GM23338 (cell line): Measurements from ENCODE around the gene IRF8. TPM values are rescaled to one million over a fixed set of nuclear protein-coding genes. Genes with fewer than 3 reads are reported as not detected.

Source experiments
- ATAC-seq: fragments of 200-7000 bp; cut with Tn5 transposase; 3 replicates; pipeline ENCODE4 v1.9.1; 2020
- DNase-seq: peaks from one replicate; pipeline ENCODE4 v3.0.0-alpha.2; 2015; ENCODE audit warnings: low spot score
- H2AFZ ChIP-seq: fragments of 200-600 bp; sonication (generic); 2 replicates; pipeline ENCODE4 v1.8.0; 2016; ENCODE audit warnings: antibody characterized with exemption, mild to moderate bottlenecking, moderate library complexity
- H3F3A ChIP-seq: fragments of 200-600 bp; sonication (generic); replicated peaks from 2 replicates; pipeline ENCODE4 v1.8.0; 2017; ENCODE audit warnings: antibody characterized with exemption, mixed run types, low read depth
- H3K27ac ChIP-seq: fragments of 200-600 bp; sonication (generic); 2 replicates; pipeline ENCODE4 v1.6.1; 2016; ENCODE audit warnings: low read depth
- H3K27me3 ChIP-seq: fragments of 200-600 bp; sonication (generic); 2 replicates; pipeline ENCODE4 v1.8.0; 2016; ENCODE audit warnings: mild to moderate bottlenecking, mixed run types, moderate library complexity; ENCODE audit not compliant: insufficient read depth
- H3K36me3 ChIP-seq: fragments of 200-600 bp; sonication (generic); 2 replicates; pipeline ENCODE4 v1.8.0; 2016; ENCODE audit warnings: mild to moderate bottlenecking; ENCODE audit not compliant: insufficient read depth
- H3K4me1 ChIP-seq: fragments of 200-600 bp; sonication (generic); 2 replicates; pipeline ENCODE4 v1.8.0; 2016; ENCODE audit warnings: mild to moderate bottlenecking, moderate library complexity; ENCODE audit not compliant: insufficient read depth
- H3K4me2 ChIP-seq: fragments of 200-600 bp; sonication (generic); 2 replicates; pipeline ENCODE4 v1.7.1; 2017; ENCODE audit warnings: mixed run types
- H3K4me3 ChIP-seq: fragments of 200-600 bp; sonication (generic); 2 replicates; pipeline ENCODE4 v1.6.1; 2016; ENCODE audit warnings: mixed run types
- H3K79me2 ChIP-seq: fragments of 200-600 bp; sonication (generic); replicated peaks from 2 replicates; pipeline ENCODE4 v1.8.0; 2017; ENCODE audit warnings: mild to moderate bottlenecking; ENCODE audit not compliant: insufficient read depth
- H3K9me2 ChIP-seq: fragments of 200-600 bp; sonication (generic); 2 replicates; pipeline ENCODE4 v1.8.0; 2017; ENCODE audit not compliant: insufficient read depth
- H4K20me1 ChIP-seq: fragments of 200-600 bp; sonication (generic); replicated peaks from 2 replicates; pipeline ENCODE4 v1.8.0; 2017; ENCODE audit warnings: mild to moderate bottlenecking; ENCODE audit not compliant: insufficient read depth
- H3K27ac Mint-ChIP-seq: 2 replicates; pipeline ENCODE4 v1.8.0; 2020; ENCODE audit warnings: inconsistent platforms, mild to moderate bottlenecking, moderate library complexity, mixed read lengths
- H3K27me3 Mint-ChIP-seq: 3 replicates; pipeline ENCODE4 v1.8.0; 2022; ENCODE audit warnings: low read depth, mild to moderate bottlenecking, moderate library complexity, mixed read lengths, inconsistent platforms; ENCODE audit not compliant: insufficient read depth, poor library complexity
- H3K36me3 Mint-ChIP-seq: 3 replicates; pipeline ENCODE4 v1.8.0; 2021; ENCODE audit warnings: low read depth, mild to moderate bottlenecking, inconsistent platforms, moderate library complexity, mixed read lengths
- H3K4me1 Mint-ChIP-seq: 3 replicates; pipeline ENCODE4 v1.8.0; 2020; ENCODE audit warnings: mild to moderate bottlenecking, inconsistent platforms, mixed read lengths
- H3K4me3 Mint-ChIP-seq: 3 replicates; pipeline ENCODE4 v1.8.0; 2021; ENCODE audit warnings: moderate library complexity, mild to moderate bottlenecking, inconsistent platforms, mixed read lengths
- H3K9me3 Mint-ChIP-seq: 3 replicates; pipeline ENCODE4 v1.8.0; 2020; ENCODE audit warnings: moderate library complexity, mild to moderate bottlenecking, inconsistent platforms, mixed read lengths
- CREB1 ChIP-seq: fragments of 250-450 bp; sonication (Bioruptor Pico); IDR thresholded peaks from 2 replicates; pipeline ENCODE4 v1.5.0; 2020; ENCODE audit warnings: low read depth, mild to moderate bottlenecking, moderate library complexity
- CTCF ChIP-seq, 2 experiments: fragments of 200-600 bp in 1 of 2; sonication (generic) in 1 of 2; conservative IDR thresholded peaks; 2 replicates each; pipeline versions ENCODE4 v1.5.1 to v1.6.1; 2016 to 2017; ENCODE audit warnings: antibody characterized with exemption in 2 of 2, low read depth in 2 of 2, mild to moderate bottlenecking in 2 of 2, moderate library complexity in 1 of 2
- ETS1 ChIP-seq: IDR thresholded peaks from 2 replicates; pipeline ENCODE4 v1.6.1; 2016; ENCODE audit warnings: antibody characterized with exemption
- NANOG ChIP-seq: IDR thresholded peaks from 2 replicates; pipeline ENCODE4 v1.6.1; 2016; ENCODE audit warnings: antibody characterized with exemption, borderline replicate concordance
- ZNF331 ChIP-seq: fragments of 250-450 bp; sonication (Bioruptor Pico); IDR thresholded peaks from 2 replicates; pipeline ENCODE4 v1.5.0; 2020; ENCODE audit warnings: low read depth, mild to moderate bottlenecking, moderate library complexity
- ZNF462 ChIP-seq: fragments of 250-450 bp; sonication (Bioruptor Pico); IDR thresholded peaks from 2 replicates; pipeline ENCODE4 v1.5.0; 2020; ENCODE audit warnings: mild to moderate bottlenecking, moderate library complexity
- polyA plus RNA-seq: library from polyadenylated mRNA; unstranded; fragments of >200 nt; fragmentation: Nextera tagmentation; extraction: Ambion mirVana; gene quantifications from 2 replicates; pipeline ENCODE4 v1.2.1, GENCODE V29; 2016
- total RNA-seq: library from RNA; depleted of rRNA; stranded (reverse); fragments of >200 nt; shearing (Covaris generic); gene quantifications from 2 replicates; pipeline ENCODE4 v1.2.3, GENCODE V29; 2014
- TF ChIP-seq, protein P1 (sequence below): IDR thresholded peaks from one replicate; pipeline ENCODE4 v1.6.1; 2018; ENCODE audit warnings: antibody characterized with exemption; ENCODE audit not compliant: unreplicated experiment

Gene IRF8
- total and polyA plus RNA-seq, 2 experiments from 2014 or later: 0.47 to 2.8 TPM

- TF ChIP-seq, protein P1, sequence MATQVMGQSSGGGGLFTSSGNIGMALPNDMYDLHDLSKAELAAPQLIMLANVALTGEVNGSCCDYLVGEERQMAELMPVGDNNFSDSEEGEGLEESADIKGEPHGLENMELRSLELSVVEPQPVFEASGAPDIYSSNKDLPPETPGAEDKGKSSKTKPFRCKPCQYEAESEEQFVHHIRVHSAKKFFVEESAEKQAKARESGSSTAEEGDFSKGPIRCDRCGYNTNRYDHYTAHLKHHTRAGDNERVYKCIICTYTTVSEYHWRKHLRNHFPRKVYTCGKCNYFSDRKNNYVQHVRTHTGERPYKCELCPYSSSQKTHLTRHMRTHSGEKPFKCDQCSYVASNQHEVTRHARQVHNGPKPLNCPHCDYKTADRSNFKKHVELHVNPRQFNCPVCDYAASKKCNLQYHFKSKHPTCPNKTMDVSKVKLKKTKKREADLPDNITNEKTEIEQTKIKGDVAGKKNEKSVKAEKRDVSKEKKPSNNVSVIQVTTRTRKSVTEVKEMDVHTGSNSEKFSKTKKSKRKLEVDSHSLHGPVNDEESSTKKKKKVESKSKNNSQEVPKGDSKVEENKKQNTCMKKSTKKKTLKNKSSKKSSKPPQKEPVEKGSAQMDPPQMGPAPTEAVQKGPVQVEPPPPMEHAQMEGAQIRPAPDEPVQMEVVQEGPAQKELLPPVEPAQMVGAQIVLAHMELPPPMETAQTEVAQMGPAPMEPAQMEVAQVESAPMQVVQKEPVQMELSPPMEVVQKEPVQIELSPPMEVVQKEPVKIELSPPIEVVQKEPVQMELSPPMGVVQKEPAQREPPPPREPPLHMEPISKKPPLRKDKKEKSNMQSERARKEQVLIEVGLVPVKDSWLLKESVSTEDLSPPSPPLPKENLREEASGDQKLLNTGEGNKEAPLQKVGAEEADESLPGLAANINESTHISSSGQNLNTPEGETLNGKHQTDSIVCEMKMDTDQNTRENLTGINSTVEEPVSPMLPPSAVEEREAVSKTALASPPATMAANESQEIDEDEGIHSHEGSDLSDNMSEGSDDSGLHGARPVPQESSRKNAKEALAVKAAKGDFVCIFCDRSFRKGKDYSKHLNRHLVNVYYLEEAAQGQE: no peak
- TF ChIP-seq CTCF (conservative IDR thresholded peaks at IDR 0.05; ENCODE audit: low read depth in 2 of 2): no peak
Measured at GRCh38 chr16:85856585-85856984, 42.4 kb upstream of the IRF8 start (continued).

DNA sequence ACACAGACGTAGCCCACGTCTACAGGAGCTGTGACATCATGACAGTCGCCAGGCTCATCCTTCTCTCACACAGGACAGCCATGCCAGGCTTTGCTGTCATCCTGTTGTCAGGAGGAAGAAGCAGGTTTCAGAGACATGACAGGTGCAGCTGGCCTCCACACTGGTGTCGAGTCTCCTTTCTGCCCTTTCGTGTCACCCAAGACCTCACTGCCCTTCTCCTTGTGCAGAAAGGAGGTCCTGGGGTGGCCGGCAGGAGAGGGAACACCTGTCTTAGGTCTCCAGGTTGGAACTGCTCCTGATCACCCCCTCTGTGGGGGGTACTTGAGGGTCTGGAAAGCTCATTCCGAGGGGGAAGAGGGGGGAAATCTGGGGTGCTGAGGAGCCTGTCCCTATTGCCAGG, 41.6 kb upstream of the IRF8 start:
- no peaks in the 10 kb centered on the region for H3K4me1 ChIP-seq
- ATAC-seq: no peak

More for the DNA sequence above, 41.6 kb upstream of the IRF8 start:
- H2AFZ ChIP-seq: no peak overlapping the region
- H3K36me3 ChIP-seq: no peaks in the 10 kb centered on the region
- no peaks in the 10 kb centered on the region for H3K9me3 Mint-ChIP-seq
- no peaks in the 10 kb centered on the region for H4K20me1 ChIP-seq
- no peak overlapping the region for H3K27ac Mint-ChIP-seq
- H3K79me2 ChIP-seq: no peaks in the 10 kb centered on the region
- H3K27me3 ChIP-seq: no peaks in the 10 kb centered on the region
- H3K4me3 ChIP-seq: no peak overlapping the region
- no peak overlapping the region for H3K27ac ChIP-seq
- peaks cover 11% of the 10 kb centered on the region for H3K27me3 Mint-ChIP-seq
- H3K36me3 Mint-ChIP-seq: no peaks in the 10 kb centered on the region
- no peak overlapping the region for H3K4me2 ChIP-seq
- no peaks in the 10 kb centered on the region for H3F3A ChIP-seq
- TF ChIP-seq CREB1 (CRISPR knock-in tag) (no peak), NANOG (no peak), ZNF331 (CRISPR knock-in tag) (no peak), ZNF462 (CRISPR knock-in tag) (no peak), ETS1 (no peak)
- DNase-seq: no peak
- H3K4me3 Mint-ChIP-seq: no peak overlapping the region
- no peaks in the 10 kb centered on the region for H3K9me2 ChIP-seq
- no peaks in the 10 kb centered on the region for H3K4me1 Mint-ChIP-seq
